Stimulated activated CD4-positive, alpha-beta T cell treated with anti-CD3 and anti-CD28 coated beads, TNF-alpha, amount 100 ng/mL, for 24 hours (primary cell): ENCODE measurements around the gene IFNK.

Source experiments
- DNase-seq, 3 experiments: peaks; one replicate each; pipeline ENCODE4 v3.0.0-alpha.2; 2020; ENCODE audit warnings: low read depth in 3 of 3

Gene IFNK

DNA sequence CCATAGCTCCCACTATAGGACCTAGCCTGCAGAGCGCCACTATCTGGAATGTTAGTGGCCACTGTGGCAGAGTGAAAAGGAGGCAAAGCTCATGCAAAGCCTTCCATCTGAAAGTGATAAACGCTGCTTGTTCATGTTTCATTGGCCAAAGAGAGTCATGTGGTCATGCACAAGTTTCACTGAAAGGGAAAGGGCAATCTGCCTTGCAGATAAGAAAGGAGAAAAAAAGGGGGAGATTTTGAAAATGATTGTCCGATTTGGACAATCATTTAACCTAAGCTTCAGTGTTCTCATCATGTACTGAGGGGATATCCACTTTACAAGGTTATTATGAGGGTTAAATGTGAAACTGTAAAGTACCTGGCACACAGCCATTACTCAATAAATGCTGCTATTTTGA is 14.6 kb downstream of the IFNK start:
- DNase-seq: no peak

DNA sequence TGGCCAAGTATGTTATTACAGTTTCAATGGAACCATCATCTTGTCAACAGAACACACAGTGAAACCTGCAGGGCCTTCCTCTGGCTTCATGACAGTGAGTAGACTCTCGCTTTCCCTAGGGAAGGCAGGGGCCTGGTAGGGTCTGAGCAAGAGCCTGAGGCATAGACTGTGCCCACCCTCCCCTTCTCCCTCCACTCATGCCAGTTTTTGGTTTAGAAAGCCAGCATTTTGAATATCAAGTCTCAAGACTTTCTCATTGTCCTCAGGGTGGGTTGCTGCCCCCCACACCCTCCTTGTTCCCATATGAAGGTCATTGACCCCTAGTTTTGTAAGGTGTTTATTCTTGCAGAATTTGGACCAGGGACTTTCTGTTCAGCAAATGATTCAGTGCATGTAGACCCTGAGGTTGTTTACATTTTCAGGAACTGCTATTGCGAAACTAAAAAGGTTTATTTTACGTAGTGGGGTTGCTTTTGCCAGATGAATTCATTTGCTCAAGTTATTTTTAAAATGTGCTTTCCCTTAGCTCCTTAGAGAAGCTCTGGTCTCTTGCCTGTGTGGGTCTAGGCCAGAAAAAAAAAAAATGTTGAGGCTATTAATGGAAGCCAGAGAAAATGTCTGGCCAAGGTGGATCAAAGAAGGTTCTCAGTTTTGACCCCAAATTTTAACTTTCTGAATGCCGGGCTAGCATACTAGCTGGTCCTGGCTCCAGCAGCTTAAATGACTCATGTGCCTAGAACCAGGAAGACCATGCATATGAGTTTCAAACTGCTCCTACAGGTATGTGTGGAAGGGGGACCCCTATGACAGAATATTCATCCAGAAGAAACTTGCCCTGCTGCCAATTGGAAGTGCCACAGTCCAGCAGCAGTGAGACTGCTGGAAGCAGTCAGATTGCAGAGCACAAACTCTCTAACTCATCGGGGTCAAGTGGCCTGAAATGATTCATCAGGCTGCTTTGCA is 15.7 kb downstream of the IFNK start:
- no peak for DNase-seq

DNA sequence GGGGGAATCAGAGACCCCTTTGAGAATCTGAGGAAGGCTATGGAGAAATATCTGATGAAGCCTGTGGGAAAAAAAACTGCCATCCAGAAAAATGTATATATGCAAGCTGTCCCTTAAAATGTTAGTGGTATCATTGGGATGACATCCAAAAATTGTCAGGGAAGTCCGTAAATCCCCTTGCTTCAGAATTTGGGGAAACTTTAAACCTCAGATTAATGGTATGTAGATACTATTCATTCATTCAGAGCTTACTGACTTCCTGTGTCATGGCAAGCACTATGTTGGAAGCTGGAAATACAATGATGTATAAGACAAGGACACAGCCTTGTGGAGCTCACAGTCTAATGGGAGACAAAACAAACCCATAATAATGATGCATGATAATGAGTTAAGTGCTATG is 16.4 kb downstream of the IFNK start:
- DNase-seq: no peak

DNA sequence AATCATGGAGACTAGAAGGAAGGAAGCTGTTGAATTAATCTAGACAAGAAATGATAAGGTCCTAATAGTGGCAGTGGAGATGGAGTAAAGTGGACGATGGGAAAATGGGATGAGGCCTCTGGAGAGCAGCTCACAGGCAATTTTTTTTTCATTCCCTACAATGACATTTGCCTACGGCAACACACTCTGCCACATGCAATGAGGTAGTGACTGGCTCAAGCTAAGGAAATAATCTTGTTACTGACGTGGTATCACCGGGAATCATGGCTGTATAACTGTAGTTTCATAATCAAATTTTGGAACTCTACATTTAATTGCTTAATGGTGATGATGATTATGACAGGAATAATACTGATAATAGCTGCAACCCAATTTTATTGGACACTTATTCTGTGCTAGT is 17.6 kb downstream of the IFNK start:
- no peak for DNase-seq

DNA sequence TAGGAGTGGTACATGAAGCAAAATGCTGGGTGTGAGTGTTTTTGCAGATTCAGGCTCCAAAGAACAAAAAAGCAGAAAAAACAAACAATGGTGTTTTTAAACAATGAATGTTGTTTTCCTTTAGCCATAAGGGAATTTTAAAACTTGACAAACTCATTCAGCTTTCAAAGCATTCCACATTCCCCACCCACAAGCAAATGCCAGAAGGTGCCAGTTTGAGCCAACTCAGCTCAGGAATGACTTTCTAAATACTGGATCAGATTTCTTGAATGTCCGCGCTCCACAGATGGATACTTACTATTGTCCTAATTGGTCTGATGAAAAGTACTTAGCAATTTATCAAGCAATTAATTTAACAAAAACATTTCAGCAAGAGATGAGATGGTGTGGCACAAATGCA is 18.4 kb downstream of the IFNK start:
- no peak for DNase-seq

DNA sequence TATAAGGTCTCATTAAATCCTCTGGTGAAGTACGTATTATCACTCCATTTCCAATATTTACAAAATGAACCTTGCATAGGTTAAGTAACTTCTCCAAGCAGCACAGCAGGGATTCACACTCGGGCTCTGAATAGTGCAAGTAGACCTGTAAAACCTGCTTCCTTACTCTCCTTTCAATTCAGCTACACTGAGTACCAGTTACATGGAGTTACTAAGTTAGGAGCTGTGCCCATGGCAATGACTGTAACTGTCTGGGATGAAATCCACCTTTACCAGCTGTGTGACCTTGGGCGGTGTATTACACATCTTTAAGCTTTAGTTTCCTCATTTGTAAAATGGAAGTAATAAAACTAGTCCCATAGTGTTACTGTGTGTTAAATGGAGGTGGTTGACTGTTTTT is 21.4 kb downstream of the IFNK start:
- no peak for DNase-seq

DNA sequence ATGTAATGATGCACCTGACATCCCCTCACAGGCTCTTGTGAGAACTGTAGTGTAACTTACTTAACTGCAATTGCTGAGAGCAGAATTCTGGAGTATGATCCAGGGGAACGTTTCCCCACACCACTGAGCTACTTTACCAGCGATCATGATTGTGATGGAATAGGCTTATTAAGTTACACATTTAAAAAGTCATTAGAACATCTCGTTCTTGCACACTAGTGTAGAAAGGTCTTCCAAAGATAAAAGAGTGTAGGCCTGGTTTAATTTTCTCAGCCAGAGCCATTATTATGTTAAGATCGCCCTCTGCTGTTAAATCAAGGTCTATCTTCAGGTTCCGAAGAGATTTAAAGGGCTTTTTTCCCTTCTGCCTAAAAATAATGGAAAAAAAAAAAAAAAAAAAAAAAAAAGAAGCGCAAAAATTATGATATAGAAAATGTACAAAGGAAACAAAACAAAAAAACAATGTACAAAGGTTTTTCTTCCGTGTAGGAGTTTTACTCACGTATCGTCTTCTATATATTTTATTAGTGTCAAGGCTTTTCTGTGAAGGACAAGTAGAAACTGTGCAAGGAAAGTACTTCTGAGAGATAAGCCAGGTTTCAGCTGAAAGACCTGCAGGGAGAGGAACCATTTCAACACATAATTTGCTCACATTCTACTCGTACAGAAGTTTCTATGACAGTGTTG is 24.1 kb downstream of the IFNK start:
- no peak for DNase-seq

DNA sequence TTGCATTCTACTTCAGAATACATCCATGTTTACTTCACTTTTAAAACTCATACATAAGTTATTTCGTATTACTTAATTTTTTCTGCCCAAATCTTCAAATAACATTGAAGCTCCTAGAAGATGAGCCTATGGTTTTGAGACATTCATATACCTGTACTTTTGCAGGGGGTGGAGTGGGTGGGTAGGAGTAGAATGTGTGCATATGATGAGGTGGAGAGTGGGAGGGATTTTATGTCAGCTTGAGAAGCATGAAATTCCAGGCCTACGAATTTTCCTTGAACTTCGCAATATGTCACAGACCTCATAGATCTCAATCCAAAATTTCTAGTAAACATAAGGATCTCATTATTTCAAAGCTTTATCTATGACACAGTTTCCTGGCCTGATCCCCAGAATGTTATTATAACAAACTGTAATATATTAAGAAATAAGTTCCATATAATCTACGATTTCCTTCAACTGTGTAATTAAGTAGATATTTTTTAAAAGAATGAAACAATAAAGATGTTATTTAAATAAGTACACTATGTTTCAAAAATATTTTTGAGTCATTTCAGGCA is 25.2 kb downstream of the IFNK start:
- DNase-seq: no peak

DNA sequence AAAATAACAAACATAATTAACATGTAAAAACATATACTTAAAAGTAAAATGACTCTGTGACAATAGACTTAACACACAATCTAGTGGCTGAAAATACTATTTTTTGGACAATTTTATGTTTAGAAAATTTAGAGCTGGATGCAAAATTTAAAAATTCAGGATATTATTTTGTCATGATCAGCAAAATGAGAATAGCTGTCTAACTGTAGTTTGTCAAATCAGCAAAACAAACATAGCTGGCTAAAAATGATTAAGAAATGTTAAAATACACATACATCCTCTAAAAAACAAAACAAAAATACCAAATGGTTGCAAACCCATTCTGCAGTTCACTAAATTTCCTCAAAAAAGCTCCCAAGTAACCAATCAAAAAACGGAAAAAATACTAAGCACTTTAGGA is 30.6 kb downstream of the IFNK start:
- no peak for DNase-seq

DNA sequence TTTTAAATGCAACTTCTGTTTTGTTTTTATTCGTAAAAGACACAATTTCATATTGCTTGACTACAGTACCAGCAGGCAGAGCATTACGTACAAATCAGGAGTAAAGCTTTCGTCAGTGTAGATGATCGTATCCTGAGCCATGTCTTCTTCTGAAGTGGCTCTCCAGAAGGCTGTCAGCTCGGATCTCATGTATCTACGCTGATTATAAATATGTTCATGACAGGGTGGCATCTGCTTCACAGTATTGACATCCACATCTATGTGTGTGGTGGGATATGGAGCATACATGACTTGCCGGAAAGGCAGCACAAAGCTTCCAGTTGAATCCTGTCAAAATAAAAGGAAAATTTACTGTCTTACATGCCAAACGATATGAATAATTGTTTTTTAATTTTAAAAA is 32.4 kb downstream of the IFNK start:
- no peak for DNase-seq

DNA sequence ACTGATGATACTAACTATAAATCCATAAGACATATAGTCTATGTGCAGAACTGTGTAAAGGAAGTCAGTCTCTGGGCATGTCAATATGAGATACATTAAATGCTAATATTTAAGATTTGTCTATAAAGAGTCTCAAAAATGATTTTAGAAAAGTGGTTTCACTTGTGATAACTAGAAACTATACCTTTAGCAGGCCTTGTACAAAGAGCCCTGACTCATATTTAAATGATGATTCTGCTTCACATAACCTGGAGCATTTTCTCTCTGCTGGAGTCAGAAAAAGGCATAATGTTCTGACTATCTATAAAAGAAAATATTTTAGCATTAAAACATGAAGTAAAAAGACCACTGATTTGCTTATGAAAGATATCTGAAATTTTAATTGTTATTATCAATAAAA is 34.2 kb downstream of the IFNK start:
- DNase-seq: no peak

DNA sequence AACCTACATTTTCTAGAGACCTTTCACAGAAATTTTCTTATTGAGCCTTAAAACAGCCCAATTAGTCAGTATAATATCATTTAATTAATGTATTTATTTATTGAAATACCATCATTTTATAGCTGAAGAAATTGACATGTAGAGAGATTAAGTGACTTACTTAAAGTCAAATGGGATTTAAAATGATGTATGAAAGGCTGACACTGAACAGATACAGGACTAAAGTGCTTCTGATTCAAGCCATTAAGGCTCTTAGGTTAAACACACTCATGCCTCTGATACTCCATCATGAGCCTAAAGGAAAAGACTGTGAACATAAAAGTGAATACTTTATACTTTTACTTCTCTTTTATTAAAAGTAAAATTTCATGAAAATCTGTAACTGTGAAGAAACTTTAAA is 36.4 kb downstream of the IFNK start:
- no peak for DNase-seq

DNA sequence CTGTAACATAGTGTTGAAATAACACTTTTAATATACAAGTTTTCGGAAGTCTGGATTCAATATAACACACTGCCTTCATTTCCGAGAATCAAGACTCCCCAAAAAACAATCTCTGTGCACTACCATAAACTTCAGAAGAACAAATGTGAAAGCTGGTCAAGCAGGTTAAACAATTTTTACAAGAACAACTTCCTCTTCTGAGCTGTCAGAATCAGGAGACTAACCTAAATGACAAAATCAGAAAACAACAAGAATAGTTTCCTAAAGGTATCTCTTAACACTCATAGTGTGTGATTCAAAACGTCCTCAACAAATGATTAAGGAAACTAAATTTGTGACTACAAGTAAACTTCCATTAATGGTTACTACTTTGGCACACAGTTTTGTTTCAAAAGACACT is 37.6 kb downstream of the IFNK start:
- DNase-seq: no peak

DNA sequence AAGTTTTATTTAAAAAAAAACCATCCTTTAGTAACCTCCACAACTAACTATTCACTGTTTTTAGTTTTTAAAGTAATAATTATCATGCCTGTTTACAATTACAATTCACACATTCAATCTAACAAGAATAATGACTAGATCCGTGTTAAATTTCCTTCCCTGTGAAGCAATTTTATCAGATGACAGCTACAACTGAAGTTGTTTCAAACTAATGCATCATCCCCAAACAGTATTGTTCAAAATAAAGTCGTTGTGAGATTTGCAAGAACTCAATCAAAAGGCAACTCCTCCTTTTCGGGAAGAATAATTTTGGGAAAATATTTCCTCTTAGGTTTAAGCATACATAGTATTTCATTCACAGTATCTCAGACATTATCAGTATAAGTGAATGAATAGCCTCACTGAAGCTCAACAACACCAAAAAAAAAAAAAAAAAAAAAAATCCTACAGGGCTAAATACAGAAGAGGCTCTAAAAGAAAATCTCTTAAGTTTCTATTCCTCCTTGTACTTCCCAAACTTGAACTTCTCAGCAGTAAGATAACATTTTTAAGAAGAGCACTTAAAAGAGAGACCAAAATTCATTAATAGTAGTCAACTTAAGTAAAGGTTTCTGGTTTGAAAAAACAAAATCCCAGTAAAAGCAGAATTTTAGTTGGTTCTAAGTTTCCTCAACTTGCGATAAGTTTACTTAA is 39.8 kb downstream of the IFNK start:
- no peak for DNase-seq

DNA sequence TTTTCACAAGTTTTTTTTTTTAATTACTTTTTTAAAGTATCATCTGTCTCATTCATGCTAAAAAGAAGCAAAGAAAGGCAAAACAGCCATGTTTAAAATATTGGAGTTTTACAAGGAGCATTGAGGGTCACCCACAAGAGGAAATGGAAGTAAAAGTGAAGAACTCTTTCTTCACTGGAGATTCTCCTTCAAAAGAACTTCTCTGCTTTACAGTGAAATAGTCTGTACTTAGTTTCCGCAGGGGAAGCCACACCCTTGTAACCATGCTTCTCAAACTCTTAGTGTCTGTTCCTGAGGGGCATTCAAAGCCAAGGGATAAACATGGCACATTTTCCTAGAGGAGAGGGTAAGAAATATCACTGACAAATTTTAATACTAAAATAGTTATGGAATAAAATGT is 40.6 kb downstream of the IFNK start:
- no peak for DNase-seq

DNA sequence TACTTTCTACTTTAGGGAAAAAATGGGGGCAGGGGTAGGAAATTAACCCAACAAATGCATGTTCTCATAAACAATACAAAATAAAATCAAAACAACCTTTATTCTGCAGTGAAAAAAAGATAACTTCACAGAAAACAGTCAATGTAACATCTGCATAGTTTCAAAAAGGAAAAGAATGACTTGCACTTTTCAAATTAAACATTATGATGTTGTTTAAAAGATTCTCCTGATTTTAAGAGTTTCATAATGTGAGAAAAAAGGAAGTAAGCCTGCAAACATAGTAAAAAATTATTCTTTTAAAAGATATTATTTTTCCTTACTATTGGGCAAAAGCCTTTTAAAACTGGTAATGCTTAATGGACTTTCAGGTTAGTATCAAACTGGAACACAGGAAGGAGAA is 41.6 kb downstream of the IFNK start:
- no peak for DNase-seq

DNA sequence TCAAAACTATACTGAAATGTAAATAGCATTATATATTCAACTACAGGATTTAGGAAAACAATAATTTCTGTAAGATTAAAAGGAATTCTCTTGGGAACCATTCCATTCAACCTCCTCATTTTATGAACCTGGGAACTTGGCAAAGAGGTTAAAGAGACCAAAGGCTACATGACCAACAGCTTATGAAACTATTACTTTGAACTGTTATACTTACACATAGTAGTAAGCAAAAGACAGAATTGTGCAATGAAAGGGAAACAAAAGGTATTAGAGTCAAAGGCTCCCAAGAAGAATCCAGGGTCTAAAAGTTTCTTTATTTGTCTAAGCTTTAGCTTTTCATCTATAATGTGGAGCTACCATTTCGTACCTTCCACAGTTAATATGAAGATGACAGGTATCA is 42.0 kb downstream of the IFNK start:
- no peak for DNase-seq

DNA sequence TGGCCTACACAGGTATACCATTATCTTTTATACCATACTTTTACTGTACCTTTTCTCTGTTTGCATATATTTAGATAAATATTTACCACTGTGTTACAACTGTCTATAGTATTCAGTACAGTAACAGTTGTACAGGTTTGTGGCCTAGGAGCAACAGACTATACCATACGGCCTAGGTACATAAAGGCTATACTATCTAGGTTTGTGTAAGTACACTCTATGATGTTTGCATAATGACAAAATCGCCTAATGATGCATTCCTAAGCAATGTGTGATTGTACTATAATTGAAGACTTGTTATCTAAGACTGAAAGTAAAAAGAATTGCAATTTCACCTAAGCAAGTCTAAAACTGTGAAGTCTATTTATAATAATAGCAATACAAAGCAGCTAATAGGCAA is 45.3 kb downstream of the IFNK start:
- DNase-seq: no peak

DNA sequence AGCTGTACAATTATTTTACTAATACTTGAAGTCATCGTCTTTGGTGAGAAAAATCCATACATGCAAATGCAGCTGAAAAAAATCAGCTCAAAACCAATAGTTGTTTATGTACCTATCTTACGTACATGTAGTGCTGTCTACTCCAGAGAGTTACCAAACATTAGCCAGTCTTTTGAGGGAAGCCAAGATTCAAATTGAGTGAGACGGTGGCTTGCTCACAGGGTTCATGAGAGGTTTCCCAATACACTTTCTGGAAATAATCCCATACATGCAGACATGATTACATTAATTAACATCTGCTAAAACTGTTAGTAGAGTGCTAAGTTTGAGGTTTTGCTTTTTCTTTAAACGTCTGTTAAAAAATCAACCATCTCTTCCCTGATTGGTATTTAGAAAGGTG is 46.9 kb downstream of the IFNK start:
- DNase-seq: no peak

DNA sequence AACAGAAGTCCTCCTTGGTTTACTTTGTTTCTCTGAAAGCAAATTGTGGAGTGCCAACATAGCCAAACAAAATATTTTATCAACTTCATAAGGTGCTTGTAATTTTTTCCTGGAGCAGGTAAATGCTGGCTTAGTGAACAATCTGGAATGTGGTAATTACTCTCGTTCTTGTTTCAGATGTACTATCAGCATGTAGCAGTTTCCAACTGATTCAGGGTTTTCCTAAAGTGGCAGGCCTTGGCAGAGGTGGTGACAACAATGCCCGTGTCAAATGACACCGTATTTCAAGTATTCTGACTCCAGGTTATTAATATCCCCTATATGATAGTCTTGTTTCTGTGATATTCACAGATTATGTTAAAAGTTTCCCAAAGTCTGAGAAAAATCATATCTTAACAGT is 48.0 kb downstream of the IFNK start:
- DNase-seq: no peak

DNA sequence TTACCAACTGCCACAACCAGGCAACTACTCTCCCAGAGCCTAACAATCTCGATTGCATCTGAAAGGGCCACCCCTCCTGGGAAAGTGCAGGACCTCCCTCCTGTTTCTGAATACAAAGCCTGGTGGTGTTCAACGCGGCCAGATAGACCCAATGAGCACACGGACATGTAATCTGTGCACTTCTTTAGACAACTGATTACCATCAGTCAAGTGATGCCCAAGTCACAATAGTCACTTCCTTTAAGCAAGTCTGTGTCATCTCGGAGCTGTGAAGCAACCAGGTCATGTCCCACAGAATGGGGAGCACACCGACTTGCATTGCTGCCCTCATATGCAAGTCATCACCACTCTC is 48.5 kb downstream of the IFNK start:
- DNase-seq: peak in 2 of 3 experiments; percentile 22 to 42

DNA sequence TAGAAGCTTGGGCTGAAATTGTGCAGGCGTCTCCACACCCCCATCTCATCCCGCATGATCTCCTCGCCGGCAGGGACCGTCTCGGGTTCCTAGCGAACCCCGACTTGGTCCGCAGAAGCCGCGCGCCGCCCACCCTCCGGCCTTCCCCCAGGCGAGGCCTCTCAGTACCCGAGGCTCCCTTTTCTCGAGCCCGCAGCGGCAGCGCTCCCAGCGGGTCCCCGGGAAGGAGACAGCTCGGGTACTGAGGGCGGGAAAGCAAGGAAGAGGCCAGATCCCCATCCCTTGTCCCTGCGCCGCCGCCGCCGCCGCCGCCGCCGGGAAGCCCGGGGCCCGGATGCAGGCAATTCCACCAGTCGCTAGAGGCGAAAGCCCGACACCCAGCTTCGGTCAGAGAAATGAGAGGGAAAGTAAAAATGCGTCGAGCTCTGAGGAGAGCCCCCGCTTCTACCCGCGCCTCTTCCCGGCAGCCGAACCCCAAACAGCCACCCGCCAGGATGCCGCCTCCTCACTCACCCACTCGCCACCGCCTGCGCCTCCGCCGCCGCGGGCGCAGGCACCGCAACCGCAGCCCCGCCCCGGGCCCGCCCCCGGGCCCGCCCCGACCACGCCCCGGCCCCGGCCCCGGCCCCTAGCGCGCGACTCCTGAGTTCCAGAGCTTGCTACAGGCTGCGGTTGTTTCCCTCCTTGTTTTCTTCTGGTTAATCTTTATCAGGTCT is 49.0 kb downstream of the IFNK start, which contains the start of gene C9orf72:
C9orf72 (minus strand) TSS at position 564 of the 716 bp plus-strand sequence. CDS start 6,361 bp downstream, outside the sequence.
- DNase-seq: peak; percentile 67 to 82 (median 75)
